Activated CD4-positive, alpha-beta T cell treated with anti-CD3 and anti-CD28 coated beads for 4 hours (primary cell): ENCODE data around the gene NPFF.
"Not testable (repeated sequence)": the region's sequence is repeated elsewhere in the genome, so short reads cannot be mapped to it uniquely, and the experiment has no call there.

Experiments used
- DNase-seq, 2 donors: peaks; one replicate each; pipeline ENCODE4 v3.0.0-alpha.2; 2020

NPFF gene

GRCh38 chr12:53493610-53494391 is 13.5 kb downstream of the NPFF start:
- no peak for DNase-seq

DNA sequence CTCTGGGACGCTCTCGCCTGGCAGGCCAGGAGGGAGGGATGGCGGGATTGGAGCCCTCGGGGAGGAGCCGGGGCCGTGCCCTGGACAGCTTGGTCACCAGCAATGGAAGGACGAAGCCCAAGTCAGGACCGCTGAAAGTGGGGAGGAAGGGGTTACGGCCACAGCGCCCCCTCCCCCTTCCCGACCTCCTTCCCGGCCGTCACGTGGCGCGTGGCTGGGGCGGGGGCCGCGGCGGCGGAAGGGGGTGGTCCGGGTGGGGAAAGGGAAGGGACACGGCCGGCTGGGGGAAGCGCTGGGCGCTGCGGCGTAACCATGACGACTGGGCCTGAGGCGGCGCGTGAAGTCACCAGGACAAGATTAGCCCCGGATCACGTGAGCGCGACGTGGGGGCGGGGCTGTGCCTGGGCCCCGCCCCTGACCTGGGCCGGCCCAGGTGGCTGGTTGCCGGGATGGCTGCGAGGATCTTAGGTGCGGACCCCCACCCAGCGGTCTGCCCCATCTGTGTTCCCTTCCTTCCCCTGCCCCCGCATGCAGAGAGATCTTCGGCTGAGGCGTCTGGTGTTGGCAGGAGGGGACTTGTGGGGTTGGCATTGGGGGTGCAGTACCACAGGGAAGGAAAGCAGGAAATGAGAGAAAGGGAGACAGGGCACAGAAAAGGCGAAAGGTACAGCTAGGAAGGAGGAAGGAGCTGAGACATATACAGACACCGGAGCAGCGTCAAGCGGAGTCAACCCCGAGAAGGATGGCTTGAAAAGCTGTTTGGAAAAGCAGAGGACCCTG is 14.3 kb downstream of the NPFF start:
- peak; percentile 83 for DNase-seq

DNA sequence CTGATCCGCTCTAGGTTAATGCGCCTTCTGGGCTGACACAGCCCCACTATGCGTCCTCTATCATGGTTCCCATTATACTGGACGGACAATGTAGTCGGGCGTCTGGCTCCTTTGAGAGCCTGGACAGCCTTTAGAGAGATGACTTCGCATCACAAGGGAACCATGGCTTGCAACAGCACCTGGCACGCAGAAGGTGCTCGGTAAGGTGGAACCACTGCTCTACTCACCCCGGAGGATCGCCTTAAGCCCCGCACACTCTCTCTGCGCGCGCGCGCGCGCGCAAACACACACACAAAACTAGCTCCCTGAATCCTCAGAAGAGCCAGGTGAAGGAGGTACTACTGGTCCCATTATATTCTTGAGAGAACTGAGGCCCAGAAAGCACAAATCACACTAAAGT is 15.1 kb downstream of the NPFF start:
- no peak for DNase-seq

GRCh38 chr12:53489242-53489864 is 17.9 kb downstream of the NPFF start:
- no peak for DNase-seq

GRCh38 chr12:53486736-53487487 is 20.4 kb downstream of the NPFF start:
- DNase-seq = no peak

DNA sequence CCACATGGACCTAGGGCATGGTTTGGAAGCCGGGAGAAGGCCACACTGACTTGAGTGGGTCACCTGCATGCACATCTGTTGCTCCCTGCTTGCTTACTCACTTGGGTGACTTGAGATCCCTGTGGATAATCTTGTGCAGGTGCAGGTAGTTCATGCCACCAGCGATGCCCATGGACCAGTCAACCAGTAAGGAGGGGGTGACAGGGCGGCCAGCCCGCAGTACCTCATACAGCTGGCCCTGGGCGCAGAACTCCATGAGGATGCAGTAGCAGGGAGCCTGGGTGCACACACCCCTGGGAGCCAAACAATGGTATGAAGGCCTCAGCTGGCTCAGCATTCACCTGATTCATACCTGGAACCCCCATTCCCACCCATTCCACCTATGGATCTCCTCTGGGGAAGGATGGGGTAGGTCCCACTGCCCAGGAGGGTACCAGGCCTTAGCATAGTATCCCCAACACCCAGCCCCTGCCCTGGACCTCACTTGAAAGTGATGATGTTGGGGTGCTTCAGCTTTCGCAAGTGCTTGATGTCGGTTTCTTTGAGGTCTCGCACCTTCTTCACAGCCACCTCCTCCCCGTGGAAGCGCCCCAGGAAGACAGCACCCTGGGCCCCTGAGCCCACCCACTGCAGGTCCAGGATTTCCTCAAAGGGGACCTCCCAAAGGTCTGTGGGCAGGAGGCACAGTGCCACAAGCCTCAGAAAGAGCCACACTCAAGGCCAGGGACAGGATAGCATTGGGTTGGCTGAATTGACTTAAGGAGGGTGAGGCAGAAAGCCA is 21.1 kb downstream of the NPFF start:
- no peak for DNase-seq

- DNase-seq = no peak
Observed at GRCh38 chr12:53484686-53485575, 22.4 kb downstream of the NPFF start.

GRCh38 chr12:53483979-53484377 is 23.3 kb downstream of the NPFF start:
- DNase-seq = no peak

GRCh38 chr12:53483225-53483978 is 23.9 kb downstream of the NPFF start:
- DNase-seq = no peak

GRCh38 chr12:53482626-53483168 is 24.6 kb downstream of the NPFF start:
- no peak for DNase-seq

DNA sequence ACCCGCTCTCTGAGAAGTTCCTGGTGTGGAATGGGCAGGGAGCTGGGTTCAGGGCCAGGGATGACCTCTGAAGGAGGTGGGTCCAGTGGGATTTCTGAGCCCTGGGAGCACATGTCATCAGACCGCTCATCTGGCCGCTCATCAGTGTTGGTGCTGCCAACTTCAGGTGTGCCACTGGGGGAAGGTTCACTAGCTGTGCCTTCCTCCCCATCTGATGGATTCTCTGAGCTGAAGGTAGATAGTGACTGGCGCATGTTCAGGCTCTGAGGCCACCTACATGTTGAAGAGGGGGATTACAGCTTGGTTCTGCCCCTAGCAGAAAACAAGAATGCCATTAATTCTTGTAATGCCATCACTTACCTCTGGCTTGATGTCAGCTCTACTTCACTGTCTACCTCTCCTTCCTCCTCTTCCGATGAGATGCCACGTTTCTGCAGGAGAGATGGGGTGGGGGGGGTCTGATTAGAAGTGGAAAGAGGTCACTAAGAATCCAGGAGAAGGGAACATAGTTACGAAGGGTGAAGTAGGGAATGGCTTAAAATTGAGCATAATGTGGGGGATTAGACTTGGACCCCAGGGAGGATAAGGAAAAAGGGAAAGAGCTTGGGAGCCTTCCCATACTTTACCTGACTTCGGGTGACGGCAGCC is 25.2 kb downstream of the NPFF start:
- no peak for DNase-seq

DNA sequence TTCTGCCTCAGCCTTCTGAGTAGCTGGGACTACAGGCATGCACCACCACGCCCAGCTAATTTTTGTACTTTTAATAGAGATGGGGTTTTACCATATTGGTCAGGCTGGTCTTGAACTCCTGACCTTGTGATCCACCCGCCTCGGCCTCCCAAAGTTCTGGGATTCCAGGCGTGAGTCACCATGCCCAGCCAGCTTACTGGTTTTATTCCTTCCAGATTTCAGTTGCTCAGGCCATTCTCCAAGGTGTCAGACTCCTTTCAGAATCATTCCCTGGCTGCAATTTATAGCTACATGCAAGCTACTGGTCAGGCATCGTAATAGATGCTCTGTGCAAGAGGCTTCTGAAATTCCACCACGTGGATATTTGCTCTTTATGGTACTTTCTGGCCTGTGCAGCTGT is 25.8 kb downstream of the NPFF start:
- DNase-seq = not testable (repeated sequence)

GRCh38 chr12:53480491-53481442 is 26.5 kb downstream of the NPFF start:
- no peak for DNase-seq

GRCh38 chr12:53479331-53479730 is 28.0 kb downstream of the NPFF start:
- DNase-seq = no peak

GRCh38 chr12:53478865-53479264 is 28.4 kb downstream of the NPFF start:
- no peak for DNase-seq

DNA sequence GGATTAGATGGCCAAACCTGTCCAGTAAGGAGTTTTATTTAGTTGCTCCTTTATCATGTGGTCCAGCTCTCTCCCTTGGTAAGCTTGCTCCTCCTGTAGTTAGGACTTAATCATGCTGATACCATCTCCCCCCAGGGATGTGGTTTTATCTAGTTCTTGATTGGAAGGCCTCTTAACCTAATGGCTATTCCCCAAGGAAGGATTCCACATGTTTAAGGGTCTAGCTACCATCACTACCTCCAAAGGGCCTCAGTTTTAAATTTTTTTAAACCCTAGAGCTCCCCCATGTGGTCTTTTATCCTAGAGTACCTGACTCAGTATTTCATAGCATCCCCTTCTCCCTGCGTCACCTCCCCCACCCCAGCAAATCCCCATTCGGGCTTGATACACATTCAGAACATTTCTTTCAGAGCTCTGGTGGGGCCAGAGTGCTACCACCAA is 30.5 kb downstream of the NPFF start:
- DNase-seq = no peak

GRCh38 chr12:53474819-53475218 is 32.5 kb downstream of the NPFF start:
- no peak for DNase-seq

DNA sequence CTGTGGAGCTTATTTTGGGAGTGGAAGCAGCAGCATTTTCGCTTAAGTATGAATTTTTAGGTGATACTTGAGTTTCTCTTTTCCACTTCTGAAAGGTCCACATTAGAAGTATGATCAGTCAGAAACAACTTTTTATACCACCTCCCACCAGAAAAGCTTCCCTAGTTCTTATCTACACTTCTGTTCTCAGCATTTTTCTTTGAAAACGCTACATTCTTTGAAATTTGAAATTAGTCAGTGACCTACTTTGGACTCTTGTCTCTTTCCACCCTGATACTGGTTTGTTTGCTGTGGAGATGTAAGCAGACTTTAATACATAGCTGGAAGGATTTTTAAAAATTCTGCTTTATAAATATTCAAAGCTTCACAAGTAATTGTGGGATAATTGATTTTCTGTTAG is 33.2 kb downstream of the NPFF start:
- DNase-seq = no peak
